ENCODE data around the gene ALKAL2.

DNA sequence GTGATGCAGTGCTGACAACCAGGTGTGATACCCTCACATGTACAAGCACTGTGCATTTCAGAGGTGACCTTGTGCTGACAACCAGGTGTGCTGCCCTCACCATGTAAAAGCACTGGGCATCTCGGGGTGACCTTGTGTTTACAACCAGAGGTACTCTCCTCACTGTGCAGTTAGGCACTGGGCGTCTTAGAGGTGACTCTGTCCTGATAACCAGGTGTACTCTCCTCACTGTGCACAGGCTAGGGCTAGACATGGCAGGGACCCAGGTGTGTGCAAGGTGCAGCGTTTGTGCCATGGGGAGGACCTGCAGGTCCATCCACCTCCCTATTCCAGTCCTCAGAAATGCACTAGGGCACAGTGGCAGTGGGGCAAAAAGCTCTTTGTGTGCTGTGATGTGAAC lies 8.5 kb upstream of the ALKAL2 start:
- no peak for TF ChIP-seq GATA2 (IDR thresholded peaks at IDR 0.05; ENCODE audit: low read depth, low read length)
- no peak for TF ChIP-seq GATA3 (IDR thresholded peaks at IDR 0.05; ENCODE audit: low read depth, low read length)

Data from SH-SY5Y (cell line).